Measurements from ENCODE around the gene CCDC152.
"Not testable (repeated sequence)": the region's sequence is repeated elsewhere in the genome, so short reads cannot be mapped to it uniquely, and the experiment has no call there.

The CCDC152 gene

GRCh38 chr5:42812620-42813019 is 56.0 kb downstream of the CCDC152 start:
- DNase-seq (ENCODE audit: low read depth), result no peak

GRCh38 chr5:42813533-42813932 is 56.9 kb downstream of the CCDC152 start:
- no peak for DNase-seq (ENCODE audit: low read depth)

DNA sequence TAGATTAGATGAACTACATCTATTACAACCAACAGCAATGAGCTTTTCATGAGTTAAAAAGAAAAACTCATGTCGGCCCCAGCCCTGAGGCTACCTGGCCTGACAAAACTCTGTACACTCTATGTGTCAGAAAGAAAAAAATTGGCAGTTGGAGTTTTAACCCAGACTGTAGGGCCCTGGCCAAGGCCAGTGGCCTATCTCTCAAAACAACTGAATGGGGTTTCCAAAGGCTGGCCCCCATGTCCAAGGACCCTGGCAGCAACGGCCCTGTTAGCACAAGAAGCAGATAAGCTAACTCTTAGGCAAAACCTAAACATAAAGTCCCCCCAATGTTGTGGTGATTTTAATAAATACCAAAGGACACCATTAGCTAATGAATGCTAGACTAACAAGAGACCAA is 59.9 kb downstream of the CCDC152 start:
- DNase-seq (ENCODE audit: low read depth), result not testable (repeated sequence)

DNA sequence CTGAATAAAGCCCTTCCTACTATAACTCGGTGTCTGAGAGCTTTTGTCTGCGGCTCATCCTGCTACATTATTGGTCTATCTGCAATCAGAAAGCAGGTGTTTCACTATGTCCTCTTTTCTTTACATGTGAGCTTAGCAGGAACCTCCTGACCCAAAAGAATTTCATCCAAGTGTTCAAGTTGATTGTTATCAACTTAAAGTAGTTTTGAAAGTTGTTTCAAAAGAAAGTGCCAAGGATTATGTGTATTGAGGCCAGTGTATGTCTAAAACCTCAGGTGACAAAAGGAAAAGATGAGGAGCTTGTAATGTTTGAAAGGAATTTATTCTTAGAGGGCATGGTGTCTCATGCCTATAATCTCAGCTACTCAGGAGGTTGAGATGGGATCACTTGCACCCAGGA is 63.1 kb downstream of the CCDC152 start:
- no peak for DNase-seq (ENCODE audit: low read depth)

DNA sequence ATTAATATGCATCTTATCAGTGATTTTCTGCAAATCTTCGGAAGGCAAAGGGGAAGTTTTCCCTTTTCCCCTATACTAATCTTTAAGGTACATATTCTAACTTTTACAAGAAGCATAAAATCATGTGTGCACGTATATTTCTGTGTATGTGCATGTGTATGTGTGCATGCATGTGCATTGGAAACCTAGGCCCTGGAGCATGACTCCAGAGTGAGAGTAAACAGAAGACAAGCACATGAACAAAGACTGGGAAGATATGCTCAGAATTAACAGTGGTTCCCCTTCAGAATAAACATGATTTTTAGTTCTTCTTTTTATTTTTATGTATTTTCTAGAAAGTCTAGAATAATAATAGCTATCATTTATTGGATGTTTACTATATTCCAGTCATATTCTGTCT is 65.9 kb downstream of the CCDC152 start:
- no peak for DNase-seq (ENCODE audit: low read depth)

DNA sequence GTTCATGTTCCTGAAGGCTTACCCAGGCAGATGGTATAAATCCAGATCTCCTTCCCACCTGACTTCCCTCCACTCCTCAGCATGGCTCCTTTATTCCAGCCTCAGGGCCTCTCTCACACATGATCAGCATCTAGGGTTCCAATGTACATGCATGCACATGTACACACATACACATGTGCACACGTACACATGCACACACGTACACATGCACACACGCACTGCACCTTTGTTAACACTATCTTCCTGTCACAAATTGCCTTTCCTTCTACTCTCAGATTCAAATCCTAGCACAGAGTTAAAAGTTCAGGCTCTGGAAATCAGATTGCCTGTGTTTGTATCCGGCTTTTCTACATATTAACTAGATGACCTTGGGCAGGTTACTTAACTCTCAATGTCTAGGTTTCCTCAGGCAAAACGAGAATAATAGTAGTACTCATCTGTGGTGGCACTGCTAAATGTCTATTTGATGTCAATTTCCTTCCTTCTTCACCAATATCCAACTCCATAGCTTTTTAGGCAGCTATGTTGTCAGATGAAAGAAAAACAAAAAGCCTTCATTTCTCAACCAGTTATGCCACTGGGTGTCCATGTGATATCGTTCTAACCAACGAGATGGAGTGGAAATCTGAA is 67.8 kb downstream of the CCDC152 start:
- no peak for DNase-seq (ENCODE audit: low read depth)

GRCh38 chr5:42825422-42826148 is 69.0 kb downstream of the CCDC152 start:
- no peak for DNase-seq (ENCODE audit: low read depth)

- DNase-seq (ENCODE audit: low read depth), result no peak
These were observed 70.3 kb downstream of the CCDC152 start for GRCh38 chr5:42826757-42827515.

DNA sequence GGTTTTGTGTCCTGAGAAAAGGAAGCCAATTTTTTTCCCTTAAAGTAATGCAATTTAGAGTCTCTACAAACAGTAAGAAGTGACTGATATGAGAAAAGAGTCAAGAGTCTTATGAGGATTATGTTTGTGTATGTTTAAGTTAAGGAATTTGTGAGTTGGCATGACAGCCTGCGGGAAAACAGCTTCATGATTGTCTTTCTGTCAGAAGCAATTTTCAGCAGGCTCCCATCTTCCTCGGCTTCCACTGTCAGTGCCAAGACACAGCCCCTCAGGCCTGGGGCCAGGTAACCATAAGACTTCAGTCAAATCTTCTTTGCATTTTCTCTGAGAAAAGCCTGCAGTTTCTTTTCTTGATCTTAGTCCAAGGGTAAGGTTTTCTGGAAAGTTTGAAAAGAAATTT is 72.1 kb downstream of the CCDC152 start:
- no peak for DNase-seq (ENCODE audit: low read depth)

DNA sequence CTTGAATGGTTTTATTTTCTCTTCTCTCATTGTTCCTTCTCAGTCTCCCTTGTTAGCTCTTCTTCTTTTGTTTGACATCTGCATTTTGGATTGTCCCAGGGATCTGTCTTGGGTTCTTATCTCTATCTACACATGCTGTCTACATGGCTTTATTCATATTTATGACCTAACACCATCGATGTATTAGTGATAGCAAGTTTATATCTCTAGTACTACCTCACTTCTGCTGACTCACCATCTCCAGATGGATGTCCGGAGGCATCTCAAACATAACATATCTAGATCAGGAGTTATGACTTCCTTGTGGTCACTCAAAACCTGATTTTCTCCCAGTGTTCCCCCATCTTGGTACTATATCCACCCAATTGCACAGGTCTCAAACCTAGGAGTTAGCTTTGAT is 74.3 kb downstream of the CCDC152 start:
- DNase-seq (ENCODE audit: low read depth), result no peak

- DNase-seq (ENCODE audit: low read depth), result no peak
These were observed 75.4 kb downstream of the CCDC152 start for GRCh38 chr5:42832060-42832459.

- DNase-seq (ENCODE audit: low read depth), result no peak
These were observed 79.6 kb downstream of the CCDC152 start for GRCh38 chr5:42836070-42836769.

DNA sequence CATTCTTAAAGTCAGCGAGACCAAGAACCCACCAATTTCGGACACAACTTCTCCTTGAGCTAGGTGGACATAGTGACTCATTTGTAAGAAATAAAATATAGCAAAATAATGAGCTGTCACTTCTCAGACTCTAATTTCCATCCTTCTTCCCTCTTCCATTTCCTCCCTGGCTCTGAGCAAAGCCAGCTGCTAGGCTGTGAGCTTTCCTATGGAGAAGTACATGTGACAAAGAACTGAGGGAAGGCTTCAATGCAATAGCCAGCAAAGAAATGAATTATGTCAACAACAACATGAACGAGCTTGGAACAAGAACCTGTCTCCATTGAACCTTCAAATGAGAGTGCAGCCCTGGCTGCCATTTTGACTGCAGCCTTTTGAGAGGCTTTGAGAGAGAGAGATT is 81.0 kb downstream of the CCDC152 start:
- no peak for DNase-seq (ENCODE audit: low read depth)

GRCh38 chr5:42839196-42839595 is 82.6 kb downstream of the CCDC152 start:
- DNase-seq (ENCODE audit: low read depth), result no peak

GRCh38 chr5:42840269-42840668 is 83.7 kb downstream of the CCDC152 start:
- DNase-seq (ENCODE audit: low read depth), result no peak

DNA sequence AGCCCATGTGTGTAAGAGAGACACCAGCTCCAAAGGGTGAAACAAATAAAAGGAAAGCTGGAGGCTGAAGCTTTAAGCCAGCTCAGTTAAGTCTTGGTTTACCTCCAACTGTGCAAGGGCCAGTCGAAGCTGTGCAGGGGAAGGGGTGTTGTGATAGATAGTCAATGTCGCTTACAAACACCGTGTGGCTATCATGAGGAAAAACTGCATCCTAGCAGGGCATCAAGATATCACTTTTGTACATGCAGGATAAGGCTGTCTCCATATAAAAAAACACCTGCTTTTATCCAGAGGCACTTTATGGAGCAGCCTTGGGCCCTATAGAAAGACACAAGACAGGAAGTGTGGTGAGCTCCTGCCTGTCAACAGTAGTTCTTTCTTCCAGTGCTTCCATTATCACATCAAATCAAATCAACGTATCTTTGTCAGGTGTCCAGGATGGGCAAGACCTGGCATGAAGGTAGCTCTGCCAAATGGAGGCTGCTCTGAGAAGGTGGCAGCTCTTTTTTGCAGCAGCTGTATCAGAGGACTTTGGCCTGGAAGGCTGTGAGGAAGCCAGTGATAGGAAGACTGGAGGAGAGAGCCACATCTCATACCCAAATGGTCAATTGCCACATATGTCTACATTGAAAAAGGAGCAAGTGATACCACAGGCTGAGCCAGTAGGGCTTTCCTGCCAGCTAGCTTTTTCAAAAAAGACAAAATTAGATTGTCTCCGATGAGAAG is 84.4 kb downstream of the CCDC152 start:
- no peak for DNase-seq (ENCODE audit: low read depth)

GRCh38 chr5:42842921-42843641 is 86.5 kb downstream of the CCDC152 start:
- no peak for DNase-seq (ENCODE audit: low read depth)

- DNase-seq (ENCODE audit: low read depth), result no peak
These were observed 87.2 kb downstream of the CCDC152 start for GRCh38 chr5:42843675-42844292.

GRCh38 chr5:42844408-42844807 is 87.8 kb downstream of the CCDC152 start:
- not testable (repeated sequence) for DNase-seq (ENCODE audit: low read depth)

DNA sequence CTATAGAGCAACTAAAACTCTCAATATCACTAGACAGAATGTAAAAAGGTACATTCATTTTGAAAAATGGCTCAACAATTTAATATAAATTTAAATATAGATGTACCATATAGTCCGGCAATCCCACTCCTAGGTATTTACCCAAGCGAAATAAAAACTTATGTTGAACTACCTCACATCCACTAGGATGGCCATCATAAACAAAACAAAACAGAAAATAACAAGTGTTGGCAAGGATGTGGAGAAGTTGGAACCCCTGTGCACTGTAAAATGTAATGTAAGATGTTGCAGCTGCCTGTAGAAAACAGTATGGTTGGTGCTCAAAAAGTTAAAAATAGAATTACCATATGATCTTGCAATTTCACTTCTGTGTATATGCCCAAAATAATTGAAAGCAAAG is 91.9 kb downstream of the CCDC152 start:
- no peak for DNase-seq (ENCODE audit: low read depth)

DNA sequence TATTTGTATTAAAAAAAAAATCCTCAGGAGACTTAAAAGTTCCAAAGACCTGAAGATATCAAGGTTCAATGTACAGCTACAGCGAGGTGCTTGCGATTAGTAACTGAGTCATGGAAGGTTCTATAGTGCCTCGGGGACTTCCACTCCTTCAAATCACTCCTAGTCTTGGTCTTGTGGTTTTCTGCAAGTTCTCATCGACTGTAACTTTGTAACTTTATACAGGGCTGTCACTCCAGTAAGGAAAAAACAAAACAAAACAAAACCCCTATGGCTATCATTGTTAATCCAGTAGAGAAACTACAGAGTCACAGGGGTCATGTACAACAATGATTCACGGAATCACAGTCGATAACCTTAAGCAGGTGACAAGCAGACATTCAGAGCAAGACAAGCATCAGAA is 94.9 kb downstream of the CCDC152 start:
- no peak for DNase-seq (ENCODE audit: low read depth)

Measured in activated gamma-delta T cell treated with anti-CD3 and anti-CD28 coated beads, Interleukin-2, amount 50 U/mL, for 16 hours (primary cell).